Left ventricle myocardium inferior (tissue), 1 donor: ENCODE data around the gene SLC7A5. TPM values are rescaled to one million over a fixed set of nuclear protein-coding genes. Genes with fewer than 3 reads are reported as not detected.
"Not testable (repeated sequence)": the region's sequence is repeated elsewhere in the genome, so short reads cannot be mapped to it uniquely, and the experiment has no call there.

Experiments used
- DNase-seq: peaks from one replicate; pipeline ENCODE4 v3.0.0-alpha.2; 2020
- H3K27ac ChIP-seq: fragments of 200-600 bp; replicated peaks from 2 replicates; pipeline ENCODE4 v1.8.0; 2021
- H3K27me3 ChIP-seq: fragments of 200-600 bp; 2 replicates; pipeline ENCODE4 v1.8.0; 2021; ENCODE audit warnings: low read depth
- H3K36me3 ChIP-seq: fragments of 200-600 bp; 2 replicates; pipeline ENCODE4 v1.8.0; 2021
- H3K4me1 ChIP-seq: fragments of 200-600 bp; 2 replicates; pipeline ENCODE4 v1.8.0; 2021
- H3K4me3 ChIP-seq: fragments of 200-600 bp; 2 replicates; pipeline ENCODE4 v1.8.0; 2021; ENCODE audit warnings: mild to moderate bottlenecking, moderate library complexity
- H3K9me3 ChIP-seq: fragments of 200-600 bp; replicated peaks from 2 replicates; pipeline ENCODE4 v1.8.0; 2021
- CTCF ChIP-seq: fragments of 200-600 bp; IDR thresholded peaks from 2 replicates; pipeline ENCODE4 v1.8.0; 2021; ENCODE audit warnings: antibody characterized with exemption, mild to moderate bottlenecking, borderline replicate concordance
- intact Hi-C: fragments of 100-400 bp; cut with micrococcal nuclease; formaldehyde crosslinking; loops from one replicate; pipeline ENCODE4 v1.11.0; 2022
- total RNA-seq: library from RNA; stranded (reverse); fragmentation: NEBNext Ultra II Directional; extraction: Animal tissue kit (Norgen Biotek cat#: 25700); gene quantifications from one replicate; pipeline ENCODE4 v1.2.1, GENCODE V29; 2021
- donor health status: DM: no; HTN: yes; CAD: no; lungs with severe emphysema.

The SLC7A5 gene
- total RNA-seq, 1 donor from 2014 or later: 4.6 TPM

GRCh38 chr16:87895641-87896141, 26.4 kb upstream of the SLC7A5 start:
- intact Hi-C loops: no loop called here
- H3K4me1 ChIP-seq: peaks cover 13% of the 10 kb centered on the region
- no peaks in the 10 kb centered on the region for H3K9me3 ChIP-seq
- no peak for DNase-seq
- TF ChIP-seq CTCF: no peak
- H3K27ac ChIP-seq: no peak overlapping the region
- no peak overlapping the region for H3K4me3 ChIP-seq
- no peaks in the 10 kb centered on the region for H3K36me3 ChIP-seq
- peaks cover 15% of the 10 kb centered on the region for H3K27me3 ChIP-seq

GRCh38 chr16:87894005-87894404, 24.7 kb upstream of the SLC7A5 start:
- DNase-seq, intact Hi-C loops, H3K4me3 ChIP-seq, H3K36me3 ChIP-seq, H3K9me3 ChIP-seq, H3K27me3 ChIP-seq: not testable (repeated sequence)
- peak overlapping the region; percentile 50 for H3K27ac ChIP-seq
- H3K4me1 ChIP-seq: peaks cover 13% of the 10 kb centered on the region

- Histone ChIP-seq H3K4me1 (peaks cover 13% of the 10 kb centered on the region), H3K27me3 (no peaks in the 10 kb centered on the region), H3K36me3 (no peaks in the 10 kb centered on the region), H3K27ac (no peak overlapping the region), H3K4me3 (no peak overlapping the region), H3K9me3 (no peaks in the 10 kb centered on the region)
- no peak for DNase-seq
- intact Hi-C loops: no loop called here
- TF ChIP-seq CTCF: no peak
Measured at GRCh38 chr16:87891764-87892163, 22.5 kb upstream of the SLC7A5 start.

GRCh38 chr16:87889762-87890161, 20.5 kb upstream of the SLC7A5 start:
- intact Hi-C loops, H3K9me3 ChIP-seq, H3K27ac ChIP-seq, DNase-seq, H3K27me3 ChIP-seq, H3K4me3 ChIP-seq, H3K36me3 ChIP-seq: not testable (repeated sequence)
- H3K4me1 ChIP-seq: peaks cover 18% of the 10 kb centered on the region

- intact Hi-C loops, DNase-seq, H3K27ac ChIP-seq, H3K4me1 ChIP-seq, H3K4me3 ChIP-seq, H3K9me3 ChIP-seq, H3K36me3 ChIP-seq: not testable (repeated sequence)
- H3K27me3 ChIP-seq: peaks cover 16% of the 10 kb centered on the region
Measured at GRCh38 chr16:87888346-87888745, 19.0 kb upstream of the SLC7A5 start.

GRCh38 chr16:87887931-87888330, 18.6 kb upstream of the SLC7A5 start:
- H3K36me3 ChIP-seq, H3K4me3 ChIP-seq, H3K4me1 ChIP-seq, H3K9me3 ChIP-seq, intact Hi-C loops, DNase-seq, H3K27ac ChIP-seq: not testable (repeated sequence)
- peaks cover 20% of the 10 kb centered on the region for H3K27me3 ChIP-seq

GRCh38 chr16:87885371-87885967, 16.2 kb upstream of the SLC7A5 start:
- H3K4me3 ChIP-seq, intact Hi-C loops, H3K36me3 ChIP-seq, H3K9me3 ChIP-seq, H3K4me1 ChIP-seq, H3K27ac ChIP-seq, DNase-seq: not testable (repeated sequence)
- H3K27me3 ChIP-seq: peaks cover 36% of the 10 kb centered on the region

GRCh38 chr16:87882436-87883019, 13.2 kb upstream of the SLC7A5 start:
- intact Hi-C loops: no loop called here
- H3K36me3 ChIP-seq: no peaks in the 10 kb centered on the region
- H3K27me3 ChIP-seq: peaks cover 48% of the 10 kb centered on the region
- TF ChIP-seq CTCF: no peak
- no peak overlapping the region for H3K27ac ChIP-seq
- peaks cover 5% of the 10 kb centered on the region for H3K4me1 ChIP-seq
- H3K4me3 ChIP-seq: no peak overlapping the region
- no peaks in the 10 kb centered on the region for H3K9me3 ChIP-seq
- DNase-seq: no peak
